Muscle layer of duodenum (tissue), 2 donors: Measurements from ENCODE around the gene BCR.

ENCODE experiments used
- H3K27ac ChIP-seq: one replicate; pipeline ENCODE4 v1.7.0; 2013; ENCODE audit warnings: mild to moderate bottlenecking, low read length
- H3K27me3 ChIP-seq: one replicate; pipeline ENCODE4 v1.7.0; 2013; ENCODE audit warnings: low read depth, mild to moderate bottlenecking, control low read depth, low read length
- H3K36me3 ChIP-seq, 2 donors: one replicate each; pipeline ENCODE4 v1.7.0; 2013; ENCODE audit warnings: low read length in 2 of 2, control low read depth in 1 of 2, mild to moderate bottlenecking in 1 of 2; ENCODE audit not compliant: insufficient read depth in 2 of 2, control insufficient read depth in 1 of 2
- H3K4me1 ChIP-seq, 2 donors: one replicate each; pipeline ENCODE4 v1.7.0; 2013; ENCODE audit warnings: low read length in 2 of 2, mild to moderate bottlenecking in 2 of 2, control low read depth in 1 of 2, moderate library complexity in 1 of 2; ENCODE audit not compliant: insufficient read depth in 2 of 2, control insufficient read depth in 1 of 2
- H3K4me3 ChIP-seq, 2 donors: one replicate each; pipeline ENCODE4 v1.7.0; 2013; ENCODE audit warnings: low read length in 2 of 2, low read depth in 1 of 2, mild to moderate bottlenecking in 1 of 2
- H3K9me3 ChIP-seq, 2 donors: one replicate each; pipeline ENCODE4 v1.7.0; 2013; ENCODE audit warnings: low read length in 2 of 2, control low read depth in 1 of 2, mild to moderate bottlenecking in 1 of 2; ENCODE audit not compliant: control insufficient read depth in 1 of 2
- donor health status: healthy.

BCR gene

DNA sequence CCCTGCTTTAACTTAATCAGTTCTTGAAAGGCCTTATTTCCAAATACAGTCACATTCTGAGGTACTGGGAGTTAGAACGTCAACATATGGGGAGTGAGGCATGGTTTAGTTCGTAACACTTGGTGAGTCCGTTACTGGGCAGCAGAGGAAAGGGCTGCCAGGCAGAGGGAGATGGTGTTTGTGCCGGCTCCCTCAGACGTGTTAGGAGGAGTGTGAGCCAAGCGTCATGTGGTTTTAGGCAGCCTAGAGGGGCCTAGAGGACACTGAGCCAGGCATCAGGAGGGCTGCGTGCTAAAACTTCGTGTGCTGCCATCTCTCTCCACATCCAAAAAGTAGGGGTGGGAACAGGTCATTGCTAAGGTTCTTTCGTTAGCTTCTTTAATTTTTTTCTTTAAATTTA is 10.2 kb downstream of the BCR start:
- H3K36me3 ChIP-seq, result peaks cover 0 to 8% of the 10 kb centered on the region in 2 donors
- no peaks in the 10 kb centered on the region for H3K9me3 ChIP-seq
- H3K27ac ChIP-seq, result no peak overlapping the region
- H3K27me3 ChIP-seq, result no peaks in the 10 kb centered on the region
- H3K4me1 ChIP-seq, result peaks cover 0 to 7% of the 10 kb centered on the region in 2 donors
- no peak overlapping the region for H3K4me3 ChIP-seq

DNA sequence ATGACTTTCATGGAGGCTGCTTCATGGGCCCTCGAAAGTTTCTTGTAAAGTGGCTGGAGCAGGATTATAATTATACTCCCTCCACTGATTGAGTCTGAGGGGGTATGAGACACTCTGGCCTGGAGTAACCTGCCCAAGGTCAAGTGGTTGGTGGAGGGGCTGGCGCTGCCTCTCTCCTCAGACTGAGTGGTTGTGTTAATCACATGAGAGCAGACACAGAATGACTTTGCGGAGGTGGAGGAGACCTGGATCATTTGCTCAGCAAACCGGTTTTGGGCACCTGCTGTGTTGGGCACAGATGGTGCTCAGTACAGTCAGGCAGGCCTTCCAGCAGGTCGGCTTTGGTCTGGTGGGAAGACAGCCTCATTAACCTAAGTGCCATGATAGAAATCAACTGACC is 11.8 kb downstream of the BCR start:
- no peaks in the 10 kb centered on the region for H3K27me3 ChIP-seq
- H3K4me1 ChIP-seq, result peaks cover 0 to 7% of the 10 kb centered on the region in 2 donors

DNA sequence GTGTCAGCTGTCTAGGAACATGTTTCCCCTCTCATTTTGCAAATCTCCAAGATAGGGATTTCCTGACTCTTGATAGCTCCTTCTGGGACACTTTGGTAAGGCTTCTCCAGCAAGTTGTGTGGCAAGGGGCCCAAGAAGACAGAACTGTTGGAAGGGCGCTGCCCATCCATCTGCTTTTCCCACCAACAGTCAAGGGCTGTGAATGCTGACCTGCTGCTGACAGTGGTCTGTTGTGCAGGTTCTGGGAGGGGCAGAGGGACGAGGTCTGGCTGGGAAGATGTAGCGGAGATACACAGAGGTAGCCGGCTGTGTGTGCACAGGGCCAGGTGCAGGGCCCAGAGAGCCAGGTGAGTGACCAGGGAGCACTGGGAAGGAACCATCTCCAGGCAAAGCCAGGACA is 12.2 kb downstream of the BCR start:
- Histone ChIP-seq H3K27me3 (no peaks in the 10 kb centered on the region), H3K36me3 (peaks cover 0 to 8% of the 10 kb centered on the region in 2 donors), H3K4me3 (no peak overlapping the region), H3K9me3 (no peaks in the 10 kb centered on the region), H3K4me1 (peaks cover 0 to 7% of the 10 kb centered on the region in 2 donors), H3K27ac (no peak overlapping the region)

More for the DNA sequence above, 11.8 kb downstream of the BCR start:
- peaks cover 0 to 8% of the 10 kb centered on the region in 2 donors for H3K36me3 ChIP-seq
- H3K27ac ChIP-seq, result no peak overlapping the region
- no peaks in the 10 kb centered on the region for H3K9me3 ChIP-seq
- no peak overlapping the region for H3K4me3 ChIP-seq

DNA sequence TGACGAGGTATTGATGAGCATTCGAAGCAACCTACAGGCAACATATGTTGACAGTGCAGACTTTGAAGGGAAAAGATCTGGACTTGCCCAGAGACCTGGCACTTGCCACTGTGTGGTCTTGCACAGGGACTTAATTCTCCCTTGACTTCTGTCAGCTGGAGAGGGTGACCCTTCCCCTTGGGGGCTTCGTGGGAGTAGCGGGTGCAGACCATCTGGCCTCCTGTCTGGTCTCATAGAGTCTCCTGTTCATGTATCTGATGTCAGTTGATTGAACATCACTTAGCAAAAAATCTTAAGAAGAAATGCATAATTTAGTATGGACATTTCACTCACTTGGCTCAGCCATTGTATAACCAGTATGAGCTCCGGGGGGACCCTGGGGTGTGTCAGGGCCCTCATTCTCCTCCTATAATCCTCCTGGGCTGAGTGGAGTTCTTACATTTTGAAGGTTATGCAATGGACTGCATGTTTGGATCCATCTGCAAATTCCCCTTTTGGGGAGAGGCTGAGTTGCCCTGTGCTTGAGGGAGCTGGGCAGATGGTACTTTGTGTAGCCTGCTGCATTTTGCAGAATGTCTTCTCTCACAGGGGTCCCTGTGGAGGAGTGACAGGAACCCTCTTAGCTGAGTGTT is 13.0 kb downstream of the BCR start:
- Histone ChIP-seq H3K36me3 (peaks cover 0 to 8% of the 10 kb centered on the region in 2 donors), H3K9me3 (no peaks in the 10 kb centered on the region), H3K4me1 (peaks cover 0 to 7% of the 10 kb centered on the region in 2 donors), H3K27ac (no peak overlapping the region), H3K4me3 (no peak overlapping the region), H3K27me3 (no peaks in the 10 kb centered on the region)

DNA sequence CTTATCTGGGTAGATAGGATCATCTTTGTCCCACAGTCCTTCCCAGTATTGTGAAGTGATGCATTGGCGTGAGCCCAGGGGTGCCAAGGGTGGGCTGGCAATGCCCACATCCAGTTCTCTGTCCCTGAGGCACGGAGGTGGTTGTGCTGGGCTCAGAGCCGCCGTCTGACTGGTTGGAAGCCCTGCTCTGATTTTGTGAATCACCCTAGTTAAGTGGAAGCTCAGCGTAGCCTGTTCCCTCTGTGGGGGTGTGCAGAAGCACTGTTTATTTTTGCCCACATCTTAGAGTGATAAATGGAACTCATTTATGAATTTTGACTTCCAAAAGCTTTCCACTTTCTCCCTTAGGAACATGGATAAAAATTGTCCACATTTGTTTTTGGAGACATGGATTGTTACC is 13.6 kb downstream of the BCR start:
- Histone ChIP-seq H3K27ac (no peak overlapping the region), H3K36me3 (peaks cover 0 to 8% of the 10 kb centered on the region in 2 donors), H3K27me3 (no peaks in the 10 kb centered on the region), H3K9me3 (no peaks in the 10 kb centered on the region), H3K4me3 (no peak overlapping the region), H3K4me1 (peaks cover 0 to 7% of the 10 kb centered on the region in 2 donors)

DNA sequence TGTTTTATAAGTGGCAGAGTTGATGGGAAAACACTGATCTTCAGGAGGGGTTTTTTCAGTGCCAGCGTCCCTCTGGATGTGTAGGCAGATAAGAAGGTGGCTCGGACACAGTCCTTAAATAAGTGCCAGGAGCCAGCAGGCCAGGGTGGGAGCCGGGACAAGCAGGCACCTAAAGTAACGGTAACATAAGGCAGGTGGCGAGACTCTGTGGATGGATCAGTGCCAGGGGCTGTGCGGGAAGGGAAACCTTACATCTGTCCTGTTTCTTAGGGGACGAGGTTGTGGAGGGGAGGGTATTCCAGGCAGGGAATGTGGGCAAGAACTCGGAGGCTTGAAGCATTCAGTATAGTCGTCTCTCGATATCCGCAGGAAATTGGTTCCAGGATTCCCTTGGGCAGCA is 15.9 kb downstream of the BCR start:
- peaks cover 0 to 7% of the 10 kb centered on the region in 2 donors for H3K4me1 ChIP-seq
- no peaks in the 10 kb centered on the region for H3K27me3 ChIP-seq
- no peaks in the 10 kb centered on the region for H3K9me3 ChIP-seq
- peaks cover 0 to 8% of the 10 kb centered on the region in 2 donors for H3K36me3 ChIP-seq
- H3K4me3 ChIP-seq, result no peak overlapping the region
- H3K27ac ChIP-seq, result no peak overlapping the region

DNA sequence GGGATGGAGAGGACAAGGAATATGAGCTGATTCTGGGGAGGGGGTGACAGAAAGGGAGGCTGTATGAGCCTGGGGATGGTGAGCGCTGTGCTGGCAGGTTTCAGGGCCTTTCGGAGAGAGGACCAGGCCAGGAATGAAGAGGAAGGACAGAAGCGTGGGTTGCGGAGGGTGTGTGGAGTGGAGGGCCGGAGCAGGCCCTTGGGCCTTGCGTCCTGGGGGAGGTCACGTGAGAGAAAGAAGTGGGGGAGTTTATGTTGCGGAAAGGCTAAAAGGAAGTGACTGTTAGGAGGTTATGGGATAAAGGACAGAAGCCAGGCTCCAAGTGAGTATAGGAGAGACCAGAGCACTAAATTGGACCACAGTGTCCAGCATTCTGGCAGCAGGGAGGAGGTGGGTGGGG is 17.5 kb downstream of the BCR start:
- Histone ChIP-seq H3K27ac (no peak overlapping the region), H3K36me3 (no peaks in the 10 kb centered on the region), H3K9me3 (no peaks in the 10 kb centered on the region), H3K4me3 (no peak overlapping the region), H3K27me3 (no peaks in the 10 kb centered on the region), H3K4me1 (peaks cover 0 to 7% of the 10 kb centered on the region in 2 donors)

DNA sequence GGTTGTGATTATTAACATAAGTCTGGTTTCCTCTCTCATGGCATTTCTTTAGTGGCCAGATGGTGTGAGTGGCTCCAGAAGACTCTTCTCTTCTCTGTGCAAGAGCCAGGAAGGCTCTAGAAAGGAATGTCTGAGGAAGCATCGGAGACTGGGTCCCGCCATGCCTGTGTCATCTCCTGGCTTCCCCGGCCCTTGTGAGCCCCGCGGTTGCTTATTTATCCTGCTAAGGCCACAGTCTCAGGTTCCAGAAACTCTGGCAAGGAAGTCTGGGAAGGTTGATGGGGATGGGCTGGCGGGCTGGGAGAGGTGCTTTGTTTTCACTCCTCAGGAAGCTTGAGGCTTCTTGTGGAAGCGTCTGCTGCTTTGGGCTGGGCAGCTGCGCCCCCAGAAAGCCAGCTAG is 18.9 kb downstream of the BCR start:
- Histone ChIP-seq H3K27me3 (no peaks in the 10 kb centered on the region), H3K9me3 (no peaks in the 10 kb centered on the region), H3K4me1 (no peaks in the 10 kb centered on the region), H3K36me3 (no peaks in the 10 kb centered on the region), H3K27ac (no peak overlapping the region), H3K4me3 (no peak overlapping the region)

DNA sequence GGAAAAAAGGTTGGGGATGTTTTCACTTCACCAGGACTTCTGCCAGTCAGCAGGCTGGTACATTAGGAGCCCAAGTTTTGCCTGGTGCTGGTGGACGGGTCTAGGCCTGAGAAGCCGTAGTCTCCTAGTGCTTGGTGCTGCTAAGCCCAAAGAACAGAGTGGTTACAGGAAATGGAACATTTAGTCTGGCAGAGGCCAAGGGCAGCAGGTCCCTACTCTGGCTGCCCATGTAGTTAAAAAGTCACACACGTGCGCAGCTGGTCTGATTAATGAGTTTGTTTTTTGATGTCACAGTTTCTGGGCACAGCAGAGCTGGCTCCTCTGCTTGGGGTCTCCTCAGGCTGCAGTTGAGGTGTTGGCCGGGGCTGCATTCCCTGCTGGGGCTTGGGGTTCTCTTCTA is 20.6 kb downstream of the BCR start:
- no peaks in the 10 kb centered on the region for H3K36me3 ChIP-seq
- H3K4me1 ChIP-seq, result peaks cover 4 to 16% of the 10 kb centered on the region in 2 donors
- no peaks in the 10 kb centered on the region for H3K27me3 ChIP-seq
- no peak overlapping the region for H3K27ac ChIP-seq
- no peaks in the 10 kb centered on the region for H3K9me3 ChIP-seq
- H3K4me3 ChIP-seq, result no peak overlapping the region

DNA sequence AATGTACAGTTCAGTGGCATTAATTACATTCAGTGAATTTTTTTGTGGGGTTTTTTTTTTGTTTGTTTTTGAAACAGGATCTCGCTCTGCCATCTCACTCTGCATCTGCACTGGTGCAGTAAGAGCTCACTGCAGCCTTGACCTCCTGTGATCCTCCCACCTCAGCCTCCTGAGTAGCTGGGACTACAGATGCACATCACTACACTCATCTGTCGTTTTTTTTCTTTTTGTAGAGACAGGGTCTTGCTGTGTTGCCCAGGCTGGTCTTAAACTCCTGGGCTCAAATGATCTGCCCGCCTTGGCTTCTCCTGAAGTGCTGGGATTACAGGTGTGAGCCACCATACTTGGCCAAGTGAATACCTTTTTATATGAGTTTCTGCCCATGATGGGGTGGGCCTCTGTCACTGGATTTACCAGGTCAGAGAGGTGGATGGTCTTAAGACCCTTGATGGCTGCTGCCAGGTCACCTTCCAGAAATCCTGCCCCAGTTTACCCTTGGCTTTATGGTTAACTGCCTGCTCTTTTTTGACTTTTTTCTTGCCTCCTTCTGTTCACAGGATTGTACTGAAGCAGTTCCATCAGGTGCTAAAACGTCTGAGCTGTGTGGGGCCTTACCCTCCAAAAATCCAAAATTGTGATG is 22.6 kb downstream of the BCR start:
- H3K27ac ChIP-seq, result peak overlapping the region; percentile 5
- peaks cover 4 to 16% of the 10 kb centered on the region in 2 donors for H3K4me1 ChIP-seq
- H3K9me3 ChIP-seq, result no peaks in the 10 kb centered on the region
- no peaks in the 10 kb centered on the region for H3K36me3 ChIP-seq
- no peaks in the 10 kb centered on the region for H3K27me3 ChIP-seq
- H3K4me3 ChIP-seq, result no peak overlapping the region

DNA sequence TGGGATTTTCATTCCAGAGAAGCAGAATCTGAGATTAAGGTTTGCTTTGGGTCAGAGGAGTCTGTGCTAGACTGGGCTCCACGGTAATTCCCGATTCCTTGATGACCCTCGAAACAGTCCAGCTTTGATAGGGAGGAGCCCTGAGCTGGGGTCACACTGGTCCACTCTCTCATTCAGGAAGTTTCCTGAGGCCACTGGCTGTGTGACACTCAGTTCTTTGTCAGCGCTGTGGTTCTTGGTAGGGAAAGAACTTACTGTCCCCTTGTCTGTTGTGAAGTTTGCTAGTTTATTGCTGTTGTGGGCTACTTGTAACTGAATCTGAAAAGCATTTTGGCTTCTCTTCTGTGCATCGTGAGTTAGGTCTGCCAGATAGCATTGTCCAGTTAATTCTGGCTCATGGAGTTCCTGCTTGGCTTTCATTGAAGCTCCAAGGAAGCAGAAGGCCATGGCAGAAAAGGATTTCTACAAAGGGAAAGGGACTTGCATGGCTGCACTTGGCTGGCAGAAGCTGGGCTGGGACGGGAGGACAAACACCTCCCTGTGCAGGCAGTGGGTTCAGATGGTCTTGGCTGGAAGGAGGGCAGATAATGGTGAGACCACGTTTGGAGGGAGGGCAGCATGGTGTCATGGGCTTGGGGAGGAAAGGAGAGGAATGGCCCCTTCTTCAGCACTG is 23.3 kb downstream of the BCR start:
- Histone ChIP-seq H3K27ac (peak overlapping the region; percentile 5), H3K36me3 (no peaks in the 10 kb centered on the region), H3K4me3 (no peak overlapping the region), H3K27me3 (no peaks in the 10 kb centered on the region), H3K9me3 (no peaks in the 10 kb centered on the region), H3K4me1 (peaks cover 4 to 16% of the 10 kb centered on the region in 2 donors)
